Duodenal mucosa (tissue), 2 donors: Measurements from ENCODE around the gene KRT79.
"Not testable (repeated sequence)": the region's sequence is repeated elsewhere in the genome, so short reads cannot be mapped to it uniquely, and the experiment has no call there.

Source experiments
- H3K27ac ChIP-seq: one replicate; pipeline ENCODE4 v1.7.0; 2013; ENCODE audit warnings: low read depth, low read length
- H3K27me3 ChIP-seq, 2 donors: one replicate each; pipeline ENCODE4 v1.7.0; 2013; ENCODE audit warnings: low read length in 2 of 2, control low read depth in 1 of 2; ENCODE audit not compliant: insufficient read depth in 2 of 2, control insufficient read depth in 1 of 2
- H3K36me3 ChIP-seq, 2 donors: one replicate each; pipeline ENCODE4 v1.7.0; 2013; ENCODE audit warnings: low read length in 2 of 2, control low read depth in 1 of 2; ENCODE audit not compliant: insufficient read depth in 2 of 2, control insufficient read depth in 1 of 2
- H3K4me1 ChIP-seq, 2 donors: one replicate each; pipeline ENCODE4 v1.7.0; 2013; ENCODE audit warnings: low read length in 2 of 2, control low read depth in 1 of 2; ENCODE audit not compliant: insufficient read depth in 2 of 2, control insufficient read depth in 1 of 2
- H3K4me3 ChIP-seq, 2 donors: one replicate each; pipeline ENCODE4 v1.7.0; 2013; ENCODE audit warnings: low read length in 2 of 2, low read depth in 1 of 2
- H3K9ac ChIP-seq, 2 donors: one replicate each; pipeline ENCODE4 v1.7.0; 2013; ENCODE audit warnings: low read length in 2 of 2, low read depth in 1 of 2
- H3K9me3 ChIP-seq, 2 donors: one replicate each; pipeline ENCODE4 v1.7.0; 2013; ENCODE audit warnings: low read length in 2 of 2, control low read depth in 1 of 2; ENCODE audit not compliant: control insufficient read depth in 1 of 2

Gene KRT79

GRCh38 chr12:52833922-52834726, at the start of gene KRT79:
Gene KRT79 (minus strand): TSS chr12:52834311. CDS start chr12:52834260, 51 bp downstream.
- H3K27ac ChIP-seq: no peak within 1 kb of the TSS
- no peaks in the 10 kb centered on the region for H3K9me3 ChIP-seq
- no peak within 1 kb of the TSS for H3K9ac ChIP-seq
- H3K27me3 ChIP-seq: peaks cover 5 to 6% of the 10 kb centered on the region in 2 donors
- no peak within 1 kb of the TSS for H3K4me3 ChIP-seq
- peaks cover 0 to 11% of the 10 kb centered on the region in 2 donors for H3K4me1 ChIP-seq
- H3K36me3 ChIP-seq: no peaks in the 10 kb centered on the region

- not testable (repeated sequence) for H3K27ac ChIP-seq, H3K4me3 ChIP-seq, H3K27me3 ChIP-seq, H3K36me3 ChIP-seq, H3K9ac ChIP-seq, H3K9me3 ChIP-seq
- peaks cover 16 to 44% of the 10 kb centered on the region in 2 donors for H3K4me1 ChIP-seq
Observed at GRCh38 chr12:52880499-52880898, 46.4 kb upstream of the KRT79 start.

- Histone ChIP-seq H3K27me3 (no peaks in the 10 kb centered on the region), H3K36me3 (no peaks in the 10 kb centered on the region), H3K4me3 (peak overlapping the region; percentile 58 to 67), H3K9me3 (no peaks in the 10 kb centered on the region), H3K4me1 (peaks cover 23 to 49% of the 10 kb centered on the region in 2 donors), H3K27ac (no peak overlapping the region), H3K9ac (peak overlapping the region; percentile 2 to 69)
Observed at GRCh38 chr12:52879394-52880351, 45.6 kb upstream of the KRT79 start.

- H3K9ac ChIP-seq: peak overlapping the region; percentile 2 to 69
- H3K4me3 ChIP-seq: peak overlapping the region; percentile 58 to 67
- no peaks in the 10 kb centered on the region for H3K27me3 ChIP-seq
Observed at GRCh38 chr12:52878507-52879393, 44.6 kb upstream of the KRT79 start.

GRCh38 chr12:52877242-52877641, 43.1 kb upstream of the KRT79 start:
- H3K27ac ChIP-seq: no peak overlapping the region
- no peaks in the 10 kb centered on the region for H3K27me3 ChIP-seq
- no peak overlapping the region for H3K4me3 ChIP-seq
- H3K9ac ChIP-seq: peak overlapping the region in 1 of 2 donors; percentile 12
- no peaks in the 10 kb centered on the region for H3K9me3 ChIP-seq
- no peaks in the 10 kb centered on the region for H3K36me3 ChIP-seq
- peaks cover 39 to 70% of the 10 kb centered on the region in 2 donors for H3K4me1 ChIP-seq

More at GRCh38 chr12:52878507-52879393, 44.6 kb upstream of the KRT79 start:
- Histone ChIP-seq H3K9me3 (no peaks in the 10 kb centered on the region), H3K36me3 (no peaks in the 10 kb centered on the region), H3K4me1 (peaks cover 24 to 55% of the 10 kb centered on the region in 2 donors), H3K27ac (no peak overlapping the region)

GRCh38 chr12:52876372-52876771, 42.3 kb upstream of the KRT79 start:
- peaks cover 47 to 79% of the 10 kb centered on the region in 2 donors for H3K4me1 ChIP-seq
- no peaks in the 10 kb centered on the region for H3K27me3 ChIP-seq

GRCh38 chr12:52874573-52875435, 40.7 kb upstream of the KRT79 start:
- H3K27ac ChIP-seq: peak overlapping the region; percentile 65
- H3K9ac ChIP-seq: peak overlapping the region; percentile 36 to 66
- peak overlapping the region; percentile 60 to 61 for H3K4me3 ChIP-seq
- H3K36me3 ChIP-seq: no peaks in the 10 kb centered on the region
- peaks cover 59 to 86% of the 10 kb centered on the region in 2 donors for H3K4me1 ChIP-seq
- no peaks in the 10 kb centered on the region for H3K27me3 ChIP-seq
- no peaks in the 10 kb centered on the region for H3K9me3 ChIP-seq

More at GRCh38 chr12:52876372-52876771, 42.3 kb upstream of the KRT79 start:
- Histone ChIP-seq H3K9ac (peak overlapping the region in 1 of 2 donors; percentile 9), H3K27ac (no peak overlapping the region), H3K36me3 (no peaks in the 10 kb centered on the region), H3K4me3 (no peak overlapping the region), H3K9me3 (no peaks in the 10 kb centered on the region)

GRCh38 chr12:52873832-52874572, 39.9 kb upstream of the KRT79 start:
- H3K4me1 ChIP-seq: peaks cover 59 to 80% of the 10 kb centered on the region in 2 donors
- no peaks in the 10 kb centered on the region for H3K27me3 ChIP-seq
- peak overlapping the region; percentile 67 for H3K27ac ChIP-seq
- H3K4me3 ChIP-seq: peak overlapping the region; percentile 61 to 63
- H3K9ac ChIP-seq: peak overlapping the region; percentile 71 to 79
- no peaks in the 10 kb centered on the region for H3K36me3 ChIP-seq
- no peaks in the 10 kb centered on the region for H3K9me3 ChIP-seq
